ENCODE results near the gene PCMTD2. TPM values are rescaled to one million over a fixed set of nuclear protein-coding genes. Genes with fewer than 3 reads are reported as not detected.

Gene PCMTD2
- total and polyA plus RNA-seq, 2 of the 8 experiments (the other 6 are each of a cell fraction or from before 2014, with no cell fraction given), result 21.4 to 55.1 TPM

DNA sequence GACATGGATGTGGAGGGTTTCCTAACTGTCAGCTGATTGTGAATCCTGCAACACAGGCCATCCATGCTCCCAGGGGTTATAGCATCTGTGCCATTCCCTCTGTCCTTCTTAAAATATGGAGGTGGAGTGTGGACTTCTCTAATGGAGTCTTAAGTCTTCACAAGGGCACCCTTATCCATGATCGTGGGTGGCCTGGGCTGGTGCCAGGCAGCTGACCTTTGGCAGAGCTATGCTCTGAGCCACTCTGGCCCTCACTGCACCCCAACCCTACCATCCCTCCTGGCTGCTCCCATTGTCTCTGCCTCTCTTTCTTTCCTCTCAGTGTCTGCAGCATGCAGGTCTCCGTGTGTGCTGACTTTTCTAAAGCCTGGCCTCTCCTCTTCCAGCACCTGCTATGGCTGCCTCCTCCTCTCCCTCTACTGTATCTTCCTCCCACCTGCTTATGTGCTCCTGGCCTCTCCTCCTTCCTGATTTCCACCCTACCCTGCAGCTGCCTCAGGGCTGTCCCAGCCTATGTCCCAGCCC, 11.2 kb upstream of the PCMTD2 start (continued):
- TF ChIP-seq, protein P1, sequence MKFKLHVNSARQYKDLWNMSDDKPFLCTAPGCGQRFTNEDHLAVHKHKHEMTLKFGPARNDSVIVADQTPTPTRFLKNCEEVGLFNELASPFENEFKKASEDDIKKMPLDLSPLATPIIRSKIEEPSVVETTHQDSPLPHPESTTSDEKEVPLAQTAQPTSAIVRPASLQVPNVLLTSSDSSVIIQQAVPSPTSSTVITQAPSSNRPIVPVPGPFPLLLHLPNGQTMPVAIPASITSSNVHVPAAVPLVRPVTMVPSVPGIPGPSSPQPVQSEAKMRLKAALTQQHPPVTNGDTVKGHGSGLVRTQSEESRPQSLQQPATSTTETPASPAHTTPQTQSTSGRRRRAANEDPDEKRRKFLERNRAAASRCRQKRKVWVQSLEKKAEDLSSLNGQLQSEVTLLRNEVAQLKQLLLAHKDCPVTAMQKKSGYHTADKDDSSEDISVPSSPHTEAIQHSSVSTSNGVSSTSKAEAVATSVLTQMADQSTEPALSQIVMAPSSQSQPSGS (IDR thresholded peaks at IDR 0.05; ENCODE audit: low read length), result no peak
